CD8-positive, alpha-beta memory T cell (primary cell): ENCODE data around the gene KXD1. TPM values are rescaled to one million over a fixed set of nuclear protein-coding genes. Genes with fewer than 3 reads are reported as not detected.

Experiments used
- CTCF ChIA-PET: fragments of 350-600 bp; sonication (Branson Sonifier 250); formaldehyde crosslinking; loops from one replicate; lab custom pipeline; 2021; ENCODE audit warnings: antibody characterized with exemption; lab: Charles Lee
- POLR2A ChIA-PET: fragments of 350-600 bp; sonication (Branson Sonifier 250); formaldehyde crosslinking; loops from one replicate; lab custom pipeline; 2021; ENCODE audit warnings: antibody characterized with exemption; lab: Charles Lee
- DNase-seq, 5 donors: peaks; one replicate each; pipeline versions ENCODE4 v3.0.0 to v3.0.0-alpha.2; 2020 to 2022; ENCODE audit warnings: mixed read lengths in 1 of 5
- H3K27ac ChIP-seq: one replicate; pipeline ENCODE4 v1.7.0; 2013; ENCODE audit warnings: low read depth, mild to moderate bottlenecking, low read length, moderate library complexity
- H3K27me3 ChIP-seq: 2 replicates; pipeline ENCODE4 v1.7.0; 2013; ENCODE audit warnings: low read length, mild to moderate bottlenecking; ENCODE audit not compliant: insufficient read depth, poor library complexity, severe bottlenecking
- H3K36me3 ChIP-seq: 2 replicates; pipeline ENCODE4 v1.7.0; 2013; ENCODE audit warnings: mild to moderate bottlenecking, low read length, moderate library complexity; ENCODE audit not compliant: insufficient read depth
- H3K4me1 ChIP-seq: 2 replicates; pipeline ENCODE4 v1.7.0; 2013; ENCODE audit warnings: mild to moderate bottlenecking, low read length, moderate library complexity; ENCODE audit not compliant: insufficient read depth
- H3K4me3 ChIP-seq: 2 replicates; pipeline ENCODE4 v1.7.0; 2013; ENCODE audit warnings: mild to moderate bottlenecking, low read length
- H3K9me3 ChIP-seq: 2 replicates; pipeline ENCODE4 v1.7.0; 2013; ENCODE audit warnings: mild to moderate bottlenecking, low read length
- H3K27ac Mint-ChIP-seq, 8 donors: one replicate each; pipeline ENCODE4 v1.8.0; 2020 to 2021; ENCODE audit warnings: mixed read lengths in 8 of 8, mild to moderate bottlenecking in 6 of 8, inconsistent platforms in 3 of 8, moderate library complexity in 3 of 8
- H3K27me3 Mint-ChIP-seq, 2 donors: one replicate each; pipeline ENCODE4 v1.8.0; 2020 to 2021; ENCODE audit warnings: mixed read lengths in 2 of 2, mild to moderate bottlenecking in 1 of 2, moderate library complexity in 1 of 2
- H3K36me3 Mint-ChIP-seq, 3 donors: one replicate each; pipeline ENCODE4 v1.8.0; 2020 to 2021; ENCODE audit warnings: mixed read lengths in 3 of 3, inconsistent platforms in 1 of 3, mild to moderate bottlenecking in 1 of 3
- H3K4me1 Mint-ChIP-seq, 3 donors: one replicate each; pipeline ENCODE4 v1.8.0; 2020 to 2021; ENCODE audit warnings: mixed read lengths in 3 of 3, inconsistent platforms in 1 of 3, mild to moderate bottlenecking in 1 of 3
- H3K4me3 Mint-ChIP-seq, 7 donors: one replicate each; pipeline ENCODE4 v1.8.0; 2020 to 2021; ENCODE audit warnings: mixed read lengths in 7 of 7, mild to moderate bottlenecking in 6 of 7, moderate library complexity in 4 of 7, inconsistent platforms in 2 of 7
- H3K9me3 Mint-ChIP-seq, 5 donors: one replicate each; pipeline ENCODE4 v1.8.0; 2020 to 2022; ENCODE audit warnings: mixed read lengths in 5 of 5, mild to moderate bottlenecking in 3 of 5, moderate library complexity in 2 of 5, inconsistent platforms in 1 of 5
- polyA plus RNA-seq: library from polyadenylated mRNA; unstranded; fragments of 300-500 nt; fragmentation: Illumina TruSeq; gene quantifications from one replicate; pipeline ENCODE4 v1.2.3, GENCODE V29; 2021
- total RNA-seq, 2 experiments: library from RNA; stranded (reverse); gene quantifications; one replicate each; pipeline ENCODE4 v1.2.3, GENCODE V29; 2021

Gene KXD1
- total and polyA plus RNA-seq, 3 experiments from 2014 or later = 84.4 to 128 (median 127) TPM

DNA sequence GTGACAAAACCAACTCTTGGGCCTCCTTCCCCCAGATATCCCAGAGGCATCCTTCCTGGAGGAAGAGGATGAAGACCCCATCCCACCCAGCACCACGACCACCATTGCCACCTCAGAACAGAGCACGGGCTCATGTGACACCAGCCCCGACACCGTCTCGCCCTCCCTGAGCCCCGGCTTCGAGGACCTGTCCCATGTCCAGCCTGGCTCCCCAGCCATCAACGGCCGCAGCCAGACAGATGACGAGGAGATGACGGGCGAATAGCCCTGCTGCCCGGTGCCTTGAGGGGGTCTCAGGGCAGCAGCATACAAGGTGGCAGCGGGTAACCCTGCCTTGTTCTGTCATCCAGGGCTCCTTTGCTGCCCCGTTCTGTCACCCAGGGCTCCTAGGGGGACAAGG is 10.7 kb downstream of the KXD1 start:
- no peak for DNase-seq
- Mint-ChIP-seq H3K9me3 (no peaks in the 10 kb centered on the region), H3K4me3 (no peak overlapping the region), H3K4me1 (peaks cover 17 to 23% (median 22%) of the 10 kb centered on the region in 3 donors), H3K36me3 (peaks cover 0 to 80% (median 5%) of the 10 kb centered on the region in 3 donors), H3K27ac (no peak overlapping the region), H3K27me3 (no peaks in the 10 kb centered on the region)
- ChIA-PET POLR2A (interaction anchor here (0.6 kb wide), 1 partner anchor 287 kb away, joined by 4 read pairs; the partner anchor contains the start of gene JUND), CTCF (interaction anchor here (0.9 kb wide), 1 partner anchor 20 kb away, joined by 3 read pairs; the partner anchor contains the start of gene REX1BD)
- H3K27me3 ChIP-seq = no peaks in the 10 kb centered on the region
- peaks cover 46% of the 10 kb centered on the region for H3K36me3 ChIP-seq
- H3K4me1 ChIP-seq = peaks cover 17% of the 10 kb centered on the region
- no peak overlapping the region for H3K27ac ChIP-seq
- no peaks in the 10 kb centered on the region for H3K9me3 ChIP-seq
- no peak overlapping the region for H3K4me3 ChIP-seq

DNA sequence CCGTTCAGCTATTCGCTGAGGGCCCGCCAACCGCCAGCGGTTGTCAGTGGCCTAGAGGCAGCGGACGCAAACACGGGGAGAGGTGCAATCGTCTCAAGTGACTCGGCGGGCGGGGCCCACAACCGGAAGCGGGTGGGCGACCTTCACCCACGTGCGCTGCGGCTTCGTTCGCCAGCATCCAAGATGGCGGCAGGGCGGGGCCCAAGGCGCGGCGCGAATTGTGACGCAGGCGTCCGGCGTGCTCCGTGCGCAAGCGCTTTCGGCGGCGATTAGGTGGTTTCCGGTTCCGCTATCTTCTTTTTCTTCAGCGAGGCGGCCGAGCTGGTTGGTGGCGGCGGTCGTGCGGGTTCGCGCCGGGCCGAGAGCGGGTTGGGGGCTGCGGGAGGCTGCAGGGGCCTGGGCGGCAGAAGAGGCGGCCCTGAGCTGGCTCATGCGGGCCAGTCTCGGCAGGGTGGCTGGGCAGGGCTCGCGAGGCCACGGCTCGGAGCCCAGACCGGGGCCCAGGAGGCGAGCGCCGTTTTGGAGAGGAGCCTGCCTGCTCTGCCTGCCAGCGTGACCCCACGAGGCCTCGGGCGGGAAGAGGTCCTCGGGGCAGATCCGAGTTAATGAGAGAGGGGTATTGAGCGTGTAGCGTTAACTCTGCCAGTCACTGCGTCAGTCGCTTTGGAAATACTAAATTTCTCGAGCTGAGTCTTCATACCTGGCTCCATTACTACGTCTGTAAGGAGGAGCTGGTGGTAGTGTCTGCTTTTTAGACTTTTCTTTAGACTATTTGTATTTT is 14.1 kb downstream of the KXD1 start, which contains the start of gene UBA52:
TSS of gene UBA52 (plus strand) at position 294 of the 781 bp plus-strand sequence. CDS start 1,444 bp downstream, outside the sequence.
- H3K27me3 Mint-ChIP-seq = no peaks in the 10 kb centered on the region
- Histone ChIP-seq H3K27me3 (no peaks in the 10 kb centered on the region), H3K4me1 (peaks cover 22% of the 10 kb centered on the region), H3K4me3 (peak within 1 kb of the TSS; percentile 77), H3K36me3 (peaks cover 51% of the 10 kb centered on the region), H3K9me3 (no peaks in the 10 kb centered on the region), H3K27ac (peak within 1 kb of the TSS; percentile 96)
- H3K27ac Mint-ChIP-seq = peak within 1 kb of the TSS; percentile 92 to 98 (median 94)
- H3K9me3 Mint-ChIP-seq = no peaks in the 10 kb centered on the region
- peaks cover 19 to 33% (median 22%) of the 10 kb centered on the region in 3 donors for H3K4me1 Mint-ChIP-seq
- peak; percentile 98 to 99 (median 99) for DNase-seq
- peaks cover 0 to 83% (median 15%) of the 10 kb centered on the region in 3 donors for H3K36me3 Mint-ChIP-seq
- H3K4me3 Mint-ChIP-seq = peak within 1 kb of the TSS; percentile 90 to 97 (median 93)
- ChIA-PET CTCF (interaction anchor here (0.7 to 4.4 kb wide), 18 partner anchors 9 to 348 kb away, joined by 3 to 41 read pairs (median 4); partner anchors contain the start of genes COPE, DDX49, ELL and FKBP8), POLR2A (interaction anchor here (0.7 to 2.2 kb wide), 15 partner anchors 15 to 348 kb away, joined by 3 to 43 read pairs (median 5); partner anchors contain the start of genes COPE, DDX49, ELL and KXD1)

DNA sequence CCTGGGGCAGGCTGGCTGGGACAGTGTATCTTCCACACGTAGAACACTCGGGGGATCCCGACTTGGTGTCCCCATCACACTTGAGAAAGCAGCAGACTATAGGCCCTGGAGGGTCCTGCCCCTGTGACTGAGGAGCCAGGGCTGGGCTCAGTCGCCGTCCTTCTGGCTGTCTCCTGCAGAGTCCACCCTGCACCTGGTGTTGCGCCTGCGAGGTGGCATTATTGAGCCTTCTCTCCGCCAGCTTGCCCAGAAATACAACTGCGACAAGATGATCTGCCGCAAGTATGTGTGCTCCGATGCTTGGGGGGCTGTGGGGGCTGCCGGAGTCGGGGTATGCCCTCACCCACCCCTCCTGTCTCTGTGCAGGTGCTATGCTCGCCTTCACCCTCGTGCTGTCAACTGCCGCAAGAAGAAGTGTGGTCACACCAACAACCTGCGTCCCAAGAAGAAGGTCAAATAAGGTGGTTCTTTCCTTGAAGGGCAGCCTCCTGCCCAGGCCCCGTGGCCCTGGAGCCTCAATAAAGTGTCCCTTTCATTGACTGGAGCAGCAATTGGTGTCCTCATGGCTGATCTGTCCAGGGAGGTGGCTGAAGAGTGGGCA is 17.1 kb downstream of the KXD1 start:
- no peak for DNase-seq
- H3K4me1 Mint-ChIP-seq = peaks cover 19 to 33% (median 22%) of the 10 kb centered on the region in 3 donors
- Histone ChIP-seq H3K27me3 (no peaks in the 10 kb centered on the region), H3K4me3 (no peak overlapping the region), H3K4me1 (peaks cover 22% of the 10 kb centered on the region), H3K27ac (no peak overlapping the region), H3K36me3 (peaks cover 32% of the 10 kb centered on the region), H3K9me3 (no peaks in the 10 kb centered on the region)
- ChIA-PET CTCF (no interaction called here), POLR2A (no interaction called here)
- peak overlapping the region in 4 of 7 donors; percentile 12 to 74 (median 44) for H3K4me3 Mint-ChIP-seq
- H3K27ac Mint-ChIP-seq = peak overlapping the region in 5 of 8 donors; percentile 43 to 71 (median 62)
- H3K36me3 Mint-ChIP-seq = peaks cover 0 to 67% (median 15%) of the 10 kb centered on the region in 3 donors
- H3K27me3 Mint-ChIP-seq = no peaks in the 10 kb centered on the region
- H3K9me3 Mint-ChIP-seq = no peaks in the 10 kb centered on the region

DNA sequence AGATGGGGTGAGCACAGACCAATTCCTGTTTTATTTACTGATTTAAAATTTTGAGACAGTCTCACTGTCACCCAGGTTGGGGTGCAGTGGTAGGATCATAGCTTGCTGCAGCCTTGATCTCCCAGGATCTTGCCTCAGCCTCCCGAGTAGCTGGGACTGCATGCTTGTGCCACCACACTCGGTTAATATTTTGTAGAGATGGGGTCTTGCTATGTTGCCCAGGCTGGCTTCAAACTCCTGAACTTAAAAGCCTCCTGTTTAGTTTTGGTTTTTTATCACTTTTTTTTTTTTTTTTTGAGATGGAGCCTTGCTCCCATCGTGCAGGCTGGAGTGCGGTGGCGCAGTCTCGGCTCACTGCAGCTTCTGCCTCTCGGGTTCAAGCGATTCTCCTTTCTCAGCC is 18.7 kb downstream of the KXD1 start:
- H3K27me3 ChIP-seq = no peaks in the 10 kb centered on the region
- no peak overlapping the region for H3K27ac ChIP-seq
- H3K36me3 Mint-ChIP-seq = peaks cover 0 to 63% (median 15%) of the 10 kb centered on the region in 3 donors
- H3K27ac Mint-ChIP-seq = peak overlapping the region in 1 of 8 donors; percentile 66
- H3K9me3 ChIP-seq = no peaks in the 10 kb centered on the region
- ChIA-PET POLR2A (interaction anchor here (1.2 kb wide), 1 partner anchor 17 kb away, joined by 3 read pairs; no protein-coding TSS in a partner anchor), CTCF (interaction anchor here (1.0 to 1.2 kb wide), 3 partner anchors 10 to 17 kb away, joined by 3 to 4 read pairs (median 3); no protein-coding TSS in a partner anchor)
- DNase-seq = no peak
- peaks cover 16 to 30% (median 17%) of the 10 kb centered on the region in 3 donors for H3K4me1 Mint-ChIP-seq
- no peak overlapping the region for H3K4me3 ChIP-seq
- H3K9me3 Mint-ChIP-seq = no peaks in the 10 kb centered on the region
- no peak overlapping the region for H3K4me3 Mint-ChIP-seq
- peaks cover 32% of the 10 kb centered on the region for H3K36me3 ChIP-seq
- no peaks in the 10 kb centered on the region for H3K27me3 Mint-ChIP-seq
- H3K4me1 ChIP-seq = peaks cover 18% of the 10 kb centered on the region

DNA sequence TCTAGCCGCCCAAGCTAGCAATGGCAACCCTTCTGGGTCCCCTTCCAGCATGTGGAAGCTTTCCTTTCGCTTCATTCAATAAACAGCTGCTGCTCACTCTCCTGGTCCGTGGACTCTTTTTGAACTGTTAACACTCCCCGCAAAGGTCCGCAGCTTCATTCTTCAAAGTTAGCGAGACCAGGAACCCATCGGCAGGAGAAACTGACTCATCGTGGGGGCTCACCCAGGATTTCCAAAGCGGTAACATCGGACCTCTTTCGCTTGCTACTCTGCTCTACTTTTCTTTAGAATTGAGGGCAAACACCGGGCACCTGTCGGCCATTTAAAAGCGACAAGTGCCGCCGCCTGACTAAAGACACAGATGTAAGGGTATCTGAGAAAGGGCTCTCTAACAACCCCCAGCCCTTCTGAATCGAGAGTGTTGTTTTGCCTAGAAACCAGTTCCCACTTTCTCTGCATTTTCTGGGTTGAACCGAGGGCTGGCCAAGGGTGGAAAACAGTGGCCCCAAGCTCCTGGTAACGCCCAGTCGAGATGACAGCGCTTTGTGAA is 19.8 kb downstream of the KXD1 start:
- Mint-ChIP-seq H3K4me3 (peak overlapping the region in 1 of 7 donors; percentile 61), H3K9me3 (no peaks in the 10 kb centered on the region), H3K27ac (peak overlapping the region in 3 of 8 donors; percentile 5 to 70 (median 68)), H3K4me1 (peaks cover 7 to 20% (median 11%) of the 10 kb centered on the region in 3 donors), H3K36me3 (peaks cover 0 to 55% (median 15%) of the 10 kb centered on the region in 3 donors), H3K27me3 (no peaks in the 10 kb centered on the region)
- Histone ChIP-seq H3K36me3 (peaks cover 32% of the 10 kb centered on the region), H3K4me3 (no peak overlapping the region), H3K4me1 (peaks cover 14% of the 10 kb centered on the region), H3K27me3 (no peaks in the 10 kb centered on the region), H3K9me3 (no peaks in the 10 kb centered on the region), H3K27ac (no peak overlapping the region)
- POLR2A ChIA-PET = interaction anchor here (0.6 to 1.2 kb wide), 2 partner anchors 16 to 28 kb away, joined by 3 read pairs; no protein-coding TSS in a partner anchor
- no peak for DNase-seq
- CTCF ChIA-PET = interaction anchor here (1.1 to 1.4 kb wide), 2 partner anchors 9 to 10 kb away, joined by 3 read pairs; no protein-coding TSS in a partner anchor

DNA sequence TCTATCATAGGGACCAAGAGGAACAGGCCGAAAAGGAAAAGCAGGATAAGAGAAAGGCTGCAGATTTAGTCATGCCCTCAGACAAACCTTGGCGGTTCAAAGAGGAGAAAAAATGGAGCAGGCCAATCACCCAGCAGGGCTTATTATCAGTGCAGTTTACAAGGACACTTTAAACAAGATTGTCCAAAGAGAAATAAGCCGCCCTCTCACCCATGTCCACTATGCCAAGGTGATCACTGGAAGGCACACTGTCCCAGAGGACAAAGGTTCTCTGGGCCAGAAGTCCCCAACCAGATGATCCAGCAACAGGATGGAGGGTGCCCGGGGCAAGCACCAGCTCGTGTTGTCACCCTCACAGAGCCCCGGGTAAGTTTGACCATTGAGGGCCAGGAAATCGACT is 22.6 kb downstream of the KXD1 start:
- H3K4me3 Mint-ChIP-seq = no peak overlapping the region
- peaks cover 11% of the 10 kb centered on the region for H3K36me3 ChIP-seq
- no peak overlapping the region for H3K4me3 ChIP-seq
- ChIA-PET CTCF (interaction anchor here (1.0 to 2.6 kb wide), 2 partner anchors 9 to 14 kb away, joined by 5 to 10 read pairs; no protein-coding TSS in a partner anchor), POLR2A (interaction anchor here (0.6 to 1.0 kb wide), 2 partner anchors 12 to 23 kb away, joined by 3 to 11 read pairs; no protein-coding TSS in a partner anchor)
- H3K27me3 Mint-ChIP-seq = no peaks in the 10 kb centered on the region
- peaks cover 2% of the 10 kb centered on the region for H3K4me1 ChIP-seq
- peaks cover under 1 to 1% (median under 1%) of the 10 kb centered on the region in 3 donors for H3K4me1 Mint-ChIP-seq
- no peaks in the 10 kb centered on the region for H3K27me3 ChIP-seq
- peaks cover 0 to 26% (median 6%) of the 10 kb centered on the region in 3 donors for H3K36me3 Mint-ChIP-seq
- no peaks in the 10 kb centered on the region for H3K9me3 Mint-ChIP-seq
- H3K9me3 ChIP-seq = no peaks in the 10 kb centered on the region
- no peak overlapping the region for H3K27ac ChIP-seq
- no peak overlapping the region for H3K27ac Mint-ChIP-seq
- no peak for DNase-seq

DNA sequence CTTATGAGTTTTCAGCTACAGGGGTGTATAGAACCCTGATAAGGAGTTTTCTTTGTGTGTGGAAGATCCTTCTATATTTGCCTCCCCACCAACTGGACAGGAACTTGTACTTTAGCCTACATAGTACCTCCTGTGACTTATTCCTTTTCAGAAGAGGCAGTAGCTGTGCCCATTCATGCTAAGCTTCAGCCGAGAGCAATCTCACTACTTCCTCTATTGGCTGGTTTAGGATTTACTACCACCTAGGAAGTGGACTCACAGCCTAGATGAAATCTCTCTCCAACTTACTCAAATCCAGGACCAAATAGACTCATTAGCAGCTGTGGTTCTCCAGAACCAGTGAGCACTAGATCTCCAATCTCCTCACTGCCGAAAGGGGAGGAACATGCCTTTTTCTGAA is 28.6 kb downstream of the KXD1 start:
- H3K27me3 Mint-ChIP-seq = peaks cover 0 to 2% of the 10 kb centered on the region in 2 donors
- H3K27ac Mint-ChIP-seq = peak overlapping the region in 3 of 8 donors; percentile 11 to 78 (median 17)
- no peaks in the 10 kb centered on the region for H3K9me3 ChIP-seq
- no peak overlapping the region for H3K4me3 ChIP-seq
- H3K4me1 Mint-ChIP-seq = peaks cover 26 to 38% (median 33%) of the 10 kb centered on the region in 3 donors
- peaks cover 6% of the 10 kb centered on the region for H3K36me3 ChIP-seq
- CTCF ChIA-PET = interaction anchor here (1.0 to 3.7 kb wide), 5 partner anchors 8 to 117 kb away, joined by 3 to 41 read pairs (median 3); partner anchors contain the start of gene UBA52
- H3K36me3 Mint-ChIP-seq = peaks cover 0 to 12% (median 0%) of the 10 kb centered on the region in 3 donors
- H3K4me3 Mint-ChIP-seq = peak overlapping the region in 2 of 7 donors; percentile 36 to 61
- peaks cover 30% of the 10 kb centered on the region for H3K4me1 ChIP-seq
- H3K9me3 Mint-ChIP-seq = no peaks in the 10 kb centered on the region
- no peaks in the 10 kb centered on the region for H3K27me3 ChIP-seq
- no peak overlapping the region for H3K27ac ChIP-seq
- POLR2A ChIA-PET = no interaction called here
- DNase-seq = no peak
